NCI-H2081 treated with DMSO at 0.1 percent for 48 hours (cell line): ENCODE measurements around the gene NCOA5.

Experiments
- DNase-seq: peaks from one replicate; lab custom pipeline; 2025; lab: John Stamatoyannopoulos, UW

NCOA5 gene

DNA sequence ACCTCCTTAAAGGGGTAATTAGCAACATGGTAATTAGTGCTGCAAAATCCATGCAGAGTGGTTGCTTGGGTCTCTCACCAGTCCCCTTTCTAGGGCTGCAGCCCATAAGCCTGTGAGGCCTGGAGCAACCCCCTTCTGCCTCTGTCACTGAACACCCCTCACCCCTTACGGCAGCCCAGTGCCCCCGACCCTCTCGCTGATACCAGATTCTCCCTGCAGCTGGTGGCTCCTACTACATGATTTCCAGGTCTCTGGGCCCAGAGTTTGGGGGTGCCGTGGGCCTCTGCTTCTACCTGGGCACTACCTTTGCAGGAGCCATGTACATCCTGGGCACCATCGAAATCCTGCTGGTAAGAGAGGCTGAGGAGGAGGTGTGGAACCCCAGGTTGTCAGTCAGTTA, 52.7 kb downstream of the NCOA5 start:
- no peak for DNase-seq

GRCh38 chr20:46036370-46036769, 53.4 kb downstream of the NCOA5 start:
- DNase-seq, result no peak

DNA sequence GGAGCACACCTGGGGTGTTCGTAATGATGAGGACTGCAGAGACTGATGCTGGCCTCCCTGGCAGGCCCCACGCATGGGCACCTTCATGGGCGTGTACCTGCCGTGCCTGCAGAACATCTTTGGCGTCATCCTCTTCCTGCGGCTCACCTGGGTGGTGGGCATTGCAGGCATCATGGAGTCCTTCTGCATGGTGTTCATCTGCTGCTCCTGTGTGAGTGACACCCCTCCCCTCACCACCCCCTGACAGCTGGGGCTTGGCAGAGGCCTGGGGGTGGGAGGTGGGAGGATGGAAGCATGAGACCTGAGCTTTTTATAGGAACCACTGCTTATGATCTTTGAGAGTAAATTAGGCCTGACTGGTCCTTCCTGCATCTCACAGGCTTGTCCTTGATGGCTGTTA, 54.0 kb downstream of the NCOA5 start:
- DNase-seq, result no peak

- no peak for DNase-seq
Measured at GRCh38 chr20:46035253-46035652, 54.5 kb downstream of the NCOA5 start.

DNA sequence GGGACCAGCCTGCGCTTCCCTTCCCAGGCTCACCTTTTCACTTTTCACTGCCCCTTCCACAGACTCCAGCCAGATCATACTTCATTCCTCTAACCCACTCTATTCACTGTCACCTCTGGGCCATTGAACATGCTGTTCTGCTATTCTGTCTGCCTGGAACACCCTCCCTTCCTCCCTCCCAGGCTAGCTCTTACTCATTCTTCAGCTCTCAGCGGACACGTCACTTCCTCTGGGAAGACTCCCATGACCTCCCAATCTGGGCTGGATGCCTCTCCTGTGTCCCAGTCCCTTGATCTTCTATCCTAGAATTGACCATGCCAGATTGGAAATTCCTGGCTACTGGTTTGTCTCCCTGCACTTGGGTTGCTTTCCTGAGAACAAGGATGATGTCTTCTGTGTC, 55.7 kb downstream of the NCOA5 start:
- DNase-seq, result no peak

GRCh38 chr20:46031701-46032254, 58.0 kb downstream of the NCOA5 start:
- DNase-seq, result no peak

- no peak for DNase-seq
Measured at GRCh38 chr20:46031014-46031569, 58.7 kb downstream of the NCOA5 start.

- DNase-seq, result no peak
Measured at GRCh38 chr20:46030284-46031013, 59.3 kb downstream of the NCOA5 start.

GRCh38 chr20:46028772-46029371, 60.9 kb downstream of the NCOA5 start, which contains the start of gene SLC12A5:
Gene SLC12A5 (plus strand): TSS chr20:46029215. CDS start chr20:46029345, 130 bp downstream.
- no peak for DNase-seq

- no peak for DNase-seq
Measured at GRCh38 chr20:46028110-46028509, 61.7 kb downstream of the NCOA5 start.

DNA sequence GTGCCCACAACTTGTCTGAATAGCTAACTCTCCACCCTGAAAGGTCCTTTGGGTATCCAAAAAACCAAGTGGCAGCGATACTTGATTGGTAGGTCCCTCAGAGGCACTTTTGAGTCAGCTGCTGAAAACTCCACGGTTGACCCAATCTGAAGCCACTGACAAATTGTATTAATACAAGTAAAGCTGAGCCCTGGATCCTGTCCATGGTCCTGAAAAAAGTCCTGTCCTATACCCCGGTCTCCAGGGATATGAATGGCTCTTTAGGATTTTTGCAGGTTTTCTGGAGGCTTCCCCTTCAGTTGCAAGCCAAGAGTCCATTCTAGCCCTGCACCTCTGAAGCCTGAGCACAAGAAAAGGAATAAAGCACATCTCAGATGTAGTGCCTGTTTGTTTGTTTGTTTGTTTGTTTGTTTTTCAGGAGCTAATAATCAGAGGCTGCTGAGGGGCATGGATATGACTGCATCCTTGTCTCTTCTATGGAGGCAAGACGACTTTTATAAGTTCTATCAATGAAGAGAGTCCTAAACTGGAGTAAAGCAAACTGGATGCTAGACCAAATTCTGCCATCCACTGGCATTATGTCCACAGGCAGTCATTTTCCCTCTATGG, 62.4 kb downstream of the NCOA5 start:
- DNase-seq, result no peak

GRCh38 chr20:46025376-46025783, 64.4 kb downstream of the NCOA5 start:
- no peak for DNase-seq

GRCh38 chr20:46023999-46024398, 65.8 kb downstream of the NCOA5 start:
- no peak for DNase-seq

DNA sequence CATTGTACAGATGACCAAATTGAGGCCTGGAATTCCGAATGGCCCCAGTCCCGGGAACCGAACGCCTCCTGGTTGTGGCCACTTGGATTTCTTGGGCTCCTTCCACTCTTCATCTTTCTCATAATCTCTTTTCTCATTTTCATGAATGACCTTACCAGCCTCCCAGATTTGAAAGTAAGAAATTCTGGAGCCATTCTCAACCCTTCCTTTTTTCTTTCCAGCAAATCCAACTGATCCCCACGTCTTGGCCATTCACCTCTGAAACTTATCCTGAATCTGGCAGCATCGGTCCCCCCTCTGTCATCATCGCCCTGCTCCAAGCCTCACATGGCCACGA, 66.6 kb downstream of the NCOA5 start:
- DNase-seq, result no peak

DNA sequence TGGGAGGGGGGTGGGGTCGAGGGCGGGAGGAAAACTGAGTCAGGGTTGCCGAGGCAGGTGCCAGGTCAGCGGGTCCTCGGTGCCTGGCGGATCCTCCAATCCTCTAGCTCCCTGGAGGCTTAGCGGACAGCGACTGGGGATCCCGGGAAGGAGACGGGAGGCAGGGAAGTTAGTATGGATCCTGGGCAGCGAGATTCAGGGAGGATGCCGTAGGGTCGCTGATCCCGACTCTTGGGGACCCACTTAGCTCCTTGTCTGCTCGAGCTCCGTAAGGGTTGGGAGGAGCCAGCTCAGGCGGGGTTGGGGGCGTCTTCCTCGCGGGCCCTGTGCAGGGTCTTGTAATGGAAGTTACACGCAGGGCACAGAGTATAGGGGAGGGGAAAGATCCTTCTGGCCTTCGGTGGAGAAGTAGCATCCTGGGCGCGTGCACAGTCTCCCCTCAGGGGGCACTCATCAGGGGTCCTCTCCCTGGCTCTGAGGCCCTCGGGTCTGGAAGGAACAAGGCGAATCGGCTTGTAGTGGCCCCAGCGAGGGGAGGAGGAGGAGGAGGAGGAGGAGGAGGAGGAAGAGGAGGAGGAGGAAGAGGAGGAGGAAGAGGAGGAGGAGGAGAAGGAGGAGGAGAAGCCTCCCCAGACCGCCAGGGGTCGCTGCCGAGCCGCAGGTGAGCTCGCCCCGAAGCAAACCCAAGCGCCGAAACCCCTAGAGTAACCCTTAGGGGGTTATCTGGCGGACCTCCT, 67.2 kb downstream of the NCOA5 start:
- no peak for DNase-seq

DNA sequence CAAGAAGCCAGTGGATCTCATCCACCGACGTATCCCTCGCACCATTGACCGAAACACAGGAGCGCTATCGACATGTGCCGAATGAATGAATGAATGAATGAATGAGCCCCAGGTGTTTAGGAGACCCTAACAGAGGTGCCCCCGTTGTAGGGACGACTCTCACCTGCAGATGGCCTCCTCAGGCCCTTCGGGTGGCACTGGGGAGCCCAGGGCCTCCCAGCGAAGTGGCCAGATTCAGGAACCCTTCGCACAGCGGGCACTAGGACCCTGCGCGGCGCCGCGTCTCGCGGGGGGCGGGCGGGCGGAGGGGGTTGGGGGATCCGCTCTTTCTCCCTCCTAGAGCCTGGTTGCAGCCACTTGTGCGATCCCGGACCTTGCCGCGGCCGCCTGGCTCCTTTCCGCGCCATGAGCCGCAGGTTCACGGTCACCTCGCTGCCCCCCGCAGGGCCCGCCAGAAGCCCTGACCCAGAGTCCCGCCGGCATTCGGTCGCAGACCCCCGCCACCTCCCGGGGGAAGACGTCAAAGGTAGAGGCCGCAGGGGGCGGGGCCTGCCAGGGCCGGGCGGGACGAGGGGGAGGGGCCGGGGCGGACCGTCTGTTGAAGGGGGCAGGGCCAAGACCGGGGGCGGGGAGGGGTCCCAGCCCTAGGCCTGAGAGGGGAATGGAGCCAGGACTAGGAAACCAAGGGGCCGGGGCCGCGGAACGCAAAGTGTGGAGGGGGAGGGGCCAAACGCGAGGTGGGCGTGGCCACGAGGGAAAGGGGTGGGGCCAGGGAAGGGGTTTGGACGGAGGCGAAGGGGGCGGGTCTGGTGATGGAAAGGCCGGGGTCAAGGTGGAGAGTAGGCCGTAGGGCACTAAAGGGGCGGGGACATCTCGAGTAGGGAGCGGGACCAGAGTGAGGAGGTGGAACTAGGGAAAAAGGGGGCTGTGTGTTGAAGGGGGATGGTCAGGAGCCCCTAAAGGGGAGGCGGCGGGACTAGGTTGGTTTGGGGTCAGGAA, 68.1 kb downstream of the NCOA5 start:
- no peak for DNase-seq

GRCh38 chr20:46020555-46020954, 69.2 kb downstream of the NCOA5 start:
- DNase-seq, result no peak

DNA sequence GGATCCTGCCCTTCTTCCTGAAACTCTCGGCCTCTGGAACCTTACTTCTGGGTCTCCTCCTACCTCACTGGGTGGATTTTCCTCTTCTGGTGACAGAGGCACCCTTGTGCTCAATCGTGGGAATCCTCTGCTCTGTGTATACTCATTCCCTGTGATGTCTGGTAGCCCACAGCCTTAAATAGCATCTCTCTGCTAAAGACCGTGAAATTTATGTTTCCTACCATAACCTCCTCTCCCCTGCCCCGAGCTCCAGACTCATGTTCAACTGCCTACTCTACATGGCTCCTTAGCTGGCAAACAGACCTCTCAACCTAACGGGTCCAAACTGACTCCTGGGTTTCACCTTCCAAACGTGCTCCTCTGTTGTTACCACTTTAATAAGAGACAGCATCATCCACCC, 71.2 kb downstream of the NCOA5 start:
- no peak for DNase-seq

GRCh38 chr20:46018112-46018511, 71.7 kb downstream of the NCOA5 start:
- DNase-seq, result no peak

- no peak for DNase-seq
Measured at GRCh38 chr20:46017272-46017671, 72.5 kb downstream of the NCOA5 start.
